SK-N-SH (cell line): ENCODE data around the gene RAPGEF3. TPM values are rescaled to one million over a fixed set of nuclear protein-coding genes. Genes with fewer than 3 reads are reported as not detected.

Experiments used
- CTCF ChIA-PET: fragments of 300-600, 350-600 bp; formaldehyde crosslinking; extraction: SDS; loops from one replicate; lab custom pipeline; 2021; lab: Yijun Ruan, JAX
- POLR2A ChIA-PET: fragments of 350-600 bp; sonication (Branson Sonifier 250); formaldehyde crosslinking; extraction: SDS; loops from one replicate; lab custom pipeline; 2020; ENCODE audit warnings: antibody characterized with exemption, inconsistent platforms; lab: Yijun Ruan, JAX
- DNase-seq: peaks from one replicate; pipeline ENCODE4 v3.0.0; 2012
- H2AFZ ChIP-seq: fragments of 200-600 bp; sonication (generic); 2 replicates; pipeline ENCODE4 v1.8.1; 2016; ENCODE audit warnings: antibody characterized with exemption, mild to moderate bottlenecking, low read depth
- H3F3A ChIP-seq: fragments of 200-600 bp; sonication (generic); replicated peaks from 2 replicates; pipeline ENCODE3; 2016; ENCODE audit warnings: antibody characterized with exemption, mild to moderate bottlenecking; ENCODE audit not compliant: insufficient read depth
- H3K27ac ChIP-seq, 2 experiments: fragments of 200-500 bp in 1 of 2; fragments of 200-600 bp in 1 of 2; sonication (Bioruptor generic) in 1 of 2; sonication (generic), shearing (Covaris generic) in 1 of 2; 2 replicates each; pipeline versions ENCODE4 v1.5.1 to v1.6.1; 2014 to 2016; ENCODE audit warnings: low read depth in 2 of 2, inconsistent platforms in 1 of 2, low read length in 1 of 2, mild to moderate bottlenecking in 1 of 2, mixed read lengths in 1 of 2
- H3K27me3 ChIP-seq: fragments of 200-600 bp; sonication (generic), shearing (Covaris generic); 2 replicates; pipeline ENCODE4 v1.6.1; 2016; ENCODE audit warnings: mixed run types; ENCODE audit not compliant: insufficient read depth
- H3K36me3 ChIP-seq, 2 experiments: fragments of 200-500 bp in 1 of 2; fragments of 200-600 bp in 1 of 2; sonication (Bioruptor generic) in 1 of 2; sonication (generic) in 1 of 2; replicated peaks in 1 of 2; 2 replicates each; pipeline versions ENCODE3 to v1.5.1; 2014 to 2016; ENCODE audit warnings: low read length in 1 of 2, mild to moderate bottlenecking in 1 of 2; ENCODE audit not compliant: insufficient read depth in 2 of 2, control insufficient read depth in 1 of 2
- H3K4me1 ChIP-seq, 2 experiments: fragments of 200-500 bp in 1 of 2; fragments of 200-600 bp in 1 of 2; sonication (Bioruptor generic) in 1 of 2; sonication (generic), shearing (Covaris generic) in 1 of 2; 2 replicates each; pipeline versions ENCODE4 v1.5.1 to v1.6.1; 2014 to 2016; ENCODE audit warnings: low read depth in 1 of 2, low read length in 1 of 2, mixed run types in 1 of 2; ENCODE audit not compliant: insufficient read depth in 2 of 2, control insufficient read depth in 1 of 2
- H3K4me2 ChIP-seq: fragments of 200-600 bp; sonication (generic), shearing (Covaris generic); 2 replicates; pipeline ENCODE4 v1.6.1; 2017; ENCODE audit warnings: mixed run types
- H3K4me3 ChIP-seq, 2 experiments: fragments of 200-500 bp in 1 of 2; fragments of 200-600 bp in 1 of 2; sonication (Bioruptor generic) in 1 of 2; sonication (generic), shearing (Covaris generic) in 1 of 2; 2 replicates each; pipeline versions ENCODE4 v1.5.1 to v1.8.1; 2014 to 2016; ENCODE audit warnings: low read depth in 2 of 2, inconsistent platforms in 1 of 2, low read length in 1 of 2, mild to moderate bottlenecking in 1 of 2, mixed read lengths in 1 of 2, moderate library complexity in 1 of 2
- H3K79me2 ChIP-seq: fragments of 200-600 bp; sonication (generic); 2 replicates; pipeline ENCODE4 v1.8.1; 2017; ENCODE audit warnings: mild to moderate bottlenecking; ENCODE audit not compliant: insufficient read depth
- H3K9ac ChIP-seq: fragments of 200-600 bp; sonication (generic); 2 replicates; pipeline ENCODE4 v1.6.1; 2017; ENCODE audit warnings: mixed run types
- H3K9me2 ChIP-seq: fragments of 200-600 bp; sonication (generic); 2 replicates; pipeline ENCODE4 v1.6.1; 2017; ENCODE audit warnings: mixed run types
- H3K9me3 ChIP-seq: fragments of 200-600 bp; sonication (generic); 2 replicates; pipeline ENCODE4 v1.6.1; 2017; ENCODE audit warnings: mixed run types, mild to moderate bottlenecking, moderate library complexity
- H4K20me1 ChIP-seq: fragments of 200-600 bp; sonication (generic); 2 replicates; pipeline ENCODE4 v1.6.1; 2017; ENCODE audit warnings: mild to moderate bottlenecking, mixed run types; ENCODE audit not compliant: insufficient read depth
- EZH2phosphoT487 ChIP-seq: fragments of 200-600 bp; sonication (generic); IDR thresholded peaks from 2 replicates; pipeline ENCODE4 v1.6.1; 2017; ENCODE audit warnings: low read depth, mixed run types, mild to moderate bottlenecking, antibody characterized with exemption, moderate library complexity, borderline replicate concordance
- MAX ChIP-seq: IDR thresholded peaks from 2 replicates; pipeline ENCODE4 v1.4.0; 2012; ENCODE audit warnings: low read depth
- MEF2A ChIP-seq: IDR thresholded peaks from 2 replicates; pipeline ENCODE4 v1.4.0; 2012; ENCODE audit warnings: low read depth, borderline replicate concordance
- MXI1 ChIP-seq: IDR thresholded peaks from 2 replicates; pipeline ENCODE4 v1.6.1; 2012; ENCODE audit warnings: mild to moderate bottlenecking, low read depth, low read length, improper control_type of control experiment
- NFIC ChIP-seq: IDR thresholded peaks from 2 replicates; pipeline ENCODE4 v1.4.0; 2012; ENCODE audit warnings: borderline replicate concordance
- NRF1 ChIP-seq: IDR thresholded peaks from 2 replicates; pipeline ENCODE4 v1.6.1; 2012; ENCODE audit warnings: low read depth, mild to moderate bottlenecking, low read length
- REST ChIP-seq: IDR thresholded peaks from 2 replicates; pipeline ENCODE4 v1.6.1; 2012; ENCODE audit warnings: mild to moderate bottlenecking, low read depth, low read length, moderate library complexity
- RFX5 ChIP-seq: IDR thresholded peaks from 2 replicates; pipeline ENCODE4 v1.6.1; 2012; ENCODE audit warnings: mild to moderate bottlenecking, improper control_type of control experiment, low read length
- SIN3A ChIP-seq: IDR thresholded peaks from 2 replicates; pipeline ENCODE4 v1.6.1; 2012; ENCODE audit warnings: low read depth, mild to moderate bottlenecking, low read length, moderate library complexity, borderline replicate concordance
- TAF1 ChIP-seq: IDR thresholded peaks from 2 replicates; pipeline ENCODE4 v1.6.1; 2012; ENCODE audit warnings: low read depth, mild to moderate bottlenecking, low read length, moderate library complexity, borderline replicate concordance
- USF2 ChIP-seq: fragments of 150-350 bp; IDR thresholded peaks from 2 replicates; pipeline ENCODE4 v1.6.1; 2017; ENCODE audit warnings: antibody characterized with exemption, low read length, low read depth, borderline replicate concordance
- YY1 ChIP-seq: IDR thresholded peaks from 2 replicates; pipeline ENCODE4 v1.4.0; 2012; ENCODE audit warnings: low read depth, mild to moderate bottlenecking
- ZBTB33 ChIP-seq: IDR thresholded peaks from 2 replicates; pipeline ENCODE4 v1.4.0; 2012; ENCODE audit warnings: low read depth, borderline replicate concordance
- WGBS: methylation state at CpG from one replicate; pipeline ENCODE4 v1.1.6; 2017; ENCODE audit warnings: low lambda C conversion rate; 5-methylcytosine and 5-hydroxymethylcytosine counted together
- polyA plus RNA-seq, 3 experiments: library from polyadenylated mRNA; depleted of rRNA; stranded (reverse); fragments of >200 nt; gene quantifications; 2 replicates each; pipeline ENCODE4 v1.2.3, GENCODE V29; 2012
- TF ChIP-seq, protein P1 (sequence below): fragments of 200-600 bp; sonication (generic); IDR thresholded peaks from 2 replicates; pipeline ENCODE4 v1.6.1; 2017; ENCODE audit warnings: antibody characterized with exemption, mild to moderate bottlenecking, moderate library complexity

Gene RAPGEF3
- polyA plus RNA-seq, 1 of the 3 experiments (the other 2 are of a cell fraction), result 0.90 TPM

DNA sequence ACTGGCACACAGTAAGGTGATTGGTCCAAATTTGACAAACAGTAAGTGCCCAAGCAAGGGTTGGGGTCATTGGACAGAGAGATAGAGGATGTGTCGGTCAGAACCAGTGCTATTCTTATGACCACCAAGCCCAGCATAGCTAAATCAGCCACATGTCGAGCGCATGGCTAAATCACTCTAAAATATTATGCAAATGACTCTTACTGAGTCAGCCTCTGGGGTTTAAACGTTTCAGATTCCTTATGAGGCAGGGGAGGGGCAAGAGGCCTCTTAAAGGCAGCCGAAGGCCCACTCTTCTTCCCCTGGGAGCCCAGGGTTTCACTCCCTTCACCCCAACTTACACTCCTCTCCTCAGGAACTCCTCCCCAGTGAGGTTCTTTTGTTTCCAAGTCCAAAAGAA, 32.8 kb downstream of the RAPGEF3 start:
- no peaks in the 10 kb centered on the region for H3K27me3 ChIP-seq
- no peaks in the 10 kb centered on the region for H3K36me3 ChIP-seq
- no peak overlapping the region for H3K9ac ChIP-seq
- no peak for DNase-seq
- no peaks in the 10 kb centered on the region for H3K9me3 ChIP-seq
- ChIA-PET POLR2A (interaction anchor here (1.6 kb wide), 1 partner anchor 20 kb away, joined by 7 read pairs; the partner anchor contains the start of gene RPAP3), CTCF (interaction anchor here (0.5 to 43.0 kb wide), 8 partner anchors 9 to 139 kb away, joined by 3 to 1294 read pairs (median 22); partner anchors contain the start of genes RPAP3 and SLC48A1)
- no peak for TF ChIP-seq NRF1
- TF ChIP-seq USF2, result no peak
- H3K27ac ChIP-seq, result no peak overlapping the region
- no peak overlapping the region for H3K4me3 ChIP-seq
- no peaks in the 10 kb centered on the region for H3K79me2 ChIP-seq
- H3F3A ChIP-seq, result no peaks in the 10 kb centered on the region
- H3K4me1 ChIP-seq, result peaks cover 0 to 14% of the 10 kb centered on the region in 2 experiments; a peak in 2 of 4 replicates
- 66% methylated on average over 5 of the region's 5 CpGs for WGBS
- no peaks in the 10 kb centered on the region for H3K9me2 ChIP-seq
- no peaks in the 10 kb centered on the region for H4K20me1 ChIP-seq
- no peak overlapping the region for H3K4me2 ChIP-seq
- H2AFZ ChIP-seq, result no peak overlapping the region

GRCh38 chr12:47725091-47725772, 33.4 kb downstream of the RAPGEF3 start, which contains the start of gene ENDOU:
Gene ENDOU (minus strand): TSS chr12:47725490. CDS start chr12:47725413, 77 bp downstream.
- no peaks in the 10 kb centered on the region for H3K27me3 ChIP-seq
- no peaks in the 10 kb centered on the region for H3F3A ChIP-seq
- H4K20me1 ChIP-seq, result no peaks in the 10 kb centered on the region
- no peaks in the 10 kb centered on the region for H3K36me3 ChIP-seq
- no peak within 1 kb of the TSS for H2AFZ ChIP-seq
- H3K27ac ChIP-seq, result no peak within 1 kb of the TSS
- POLR2A ChIA-PET, result interaction anchor here (1.6 kb wide), 1 partner anchor 19 kb away, joined by 7 read pairs; the partner anchor contains the start of gene RPAP3
- no peak within 1 kb of the TSS for H3K9ac ChIP-seq
- no peaks in the 10 kb centered on the region for H3K9me3 ChIP-seq
- H3K4me2 ChIP-seq, result no peak within 1 kb of the TSS
- CTCF ChIA-PET, result interaction anchor here (0.5 to 43.0 kb wide), 6 partner anchors 9 to 113 kb away, joined by 3 to 1294 read pairs (median 81); partner anchors contain the start of genes RPAP3 and SLC48A1
- no peaks in the 10 kb centered on the region for H3K9me2 ChIP-seq
- no peaks in the 10 kb centered on the region for H3K79me2 ChIP-seq
- no peak within 1 kb of the TSS for H3K4me3 ChIP-seq
- TF ChIP-seq MXI1, result no peak
- no peak for TF ChIP-seq EZH2phosphoT487
- no peak for TF ChIP-seq RFX5
- no peak for TF ChIP-seq SIN3A
- no peak for TF ChIP-seq MEF2A
- no peak for TF ChIP-seq ZBTB33
- no peak for TF ChIP-seq REST
- TF ChIP-seq, protein P1, sequence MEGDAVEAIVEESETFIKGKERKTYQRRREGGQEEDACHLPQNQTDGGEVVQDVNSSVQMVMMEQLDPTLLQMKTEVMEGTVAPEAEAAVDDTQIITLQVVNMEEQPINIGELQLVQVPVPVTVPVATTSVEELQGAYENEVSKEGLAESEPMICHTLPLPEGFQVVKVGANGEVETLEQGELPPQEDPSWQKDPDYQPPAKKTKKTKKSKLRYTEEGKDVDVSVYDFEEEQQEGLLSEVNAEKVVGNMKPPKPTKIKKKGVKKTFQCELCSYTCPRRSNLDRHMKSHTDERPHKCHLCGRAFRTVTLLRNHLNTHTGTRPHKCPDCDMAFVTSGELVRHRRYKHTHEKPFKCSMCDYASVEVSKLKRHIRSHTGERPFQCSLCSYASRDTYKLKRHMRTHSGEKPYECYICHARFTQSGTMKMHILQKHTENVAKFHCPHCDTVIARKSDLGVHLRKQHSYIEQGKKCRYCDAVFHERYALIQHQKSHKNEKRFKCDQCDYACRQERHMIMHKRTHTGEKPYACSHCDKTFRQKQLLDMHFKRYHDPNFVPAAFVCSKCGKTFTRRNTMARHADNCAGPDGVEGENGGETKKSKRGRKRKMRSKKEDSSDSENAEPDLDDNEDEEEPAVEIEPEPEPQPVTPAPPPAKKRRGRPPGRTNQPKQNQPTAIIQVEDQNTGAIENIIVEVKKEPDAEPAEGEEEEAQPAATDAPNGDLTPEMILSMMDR, result no peak
- no peak for TF ChIP-seq TAF1
- no peak for TF ChIP-seq NFIC
- no peak for TF ChIP-seq NRF1
- TF ChIP-seq MAX, result no peak
- TF ChIP-seq YY1, result no peak
- H3K4me1 ChIP-seq, result peaks cover 0 to 9% of the 10 kb centered on the region in 2 experiments; a peak in 2 of 4 replicates
- WGBS, result 72% methylated on average over 5 of the region's 8 CpGs
- no peak for DNase-seq
